Fibroblast of skin of abdomen (primary cell): ENCODE data around the gene PPP4R4. TPM values are rescaled to one million over a fixed set of nuclear protein-coding genes. Genes with fewer than 3 reads are reported as not detected.

Experiments used
- DNase-seq: peaks from one replicate; pipeline ENCODE4 v3.0.0-alpha.2; 2013
- polyA plus RNA-seq, 2 experiments: library from polyadenylated mRNA; unstranded; fragments of 120-200 nt; gene quantifications; one replicate each; pipeline ENCODE4 v1.2.1, GENCODE V29; 2013; ENCODE audit not compliant: insufficient read length in 2 of 2

Gene PPP4R4
- polyA plus RNA-seq (2013, experiment 1 of 2; ENCODE audit: insufficient read length): 0.96 TPM
- polyA plus RNA-seq (2013, experiment 2 of 2; ENCODE audit: insufficient read length): 0.93 TPM

GRCh38 chr14:94173885-94174603 is at the start of gene PPP4R4:
TSS of gene PPP4R4 (plus strand) at chr14:94174322. CDS start at chr14:94174466, 144 bp downstream.
- DNase-seq: peak; percentile 88

- no peak for DNase-seq
Observed at GRCh38 chr14:94124582-94125377, 49.3 kb upstream of the PPP4R4 start.

GRCh38 chr14:94125659-94126418 is 48.3 kb upstream of the PPP4R4 start:
- DNase-seq: no peak

- no peak for DNase-seq
Observed at GRCh38 chr14:94126419-94126677, 47.8 kb upstream of the PPP4R4 start.

- DNase-seq: no peak
Observed at GRCh38 chr14:94126800-94127199, 47.3 kb upstream of the PPP4R4 start.

- DNase-seq: no peak
Observed at GRCh38 chr14:94127330-94127729, 46.8 kb upstream of the PPP4R4 start.

GRCh38 chr14:94128216-94128839 is 45.8 kb upstream of the PPP4R4 start:
- no peak for DNase-seq

- peak; percentile 86 for DNase-seq
Observed at GRCh38 chr14:94129111-94129757, 44.9 kb upstream of the PPP4R4 start, which contains the start of gene IFI27L2. TSS of gene IFI27L2 (minus strand) at chr14:94129604. CDS start at chr14:94129564, 40 bp downstream.

- peak; percentile 49 for DNase-seq
Observed at GRCh38 chr14:94129758-94130414, 44.2 kb upstream of the PPP4R4 start.

GRCh38 chr14:94132285-94132887 is 41.7 kb upstream of the PPP4R4 start:
- DNase-seq: peak; percentile 65

GRCh38 chr14:94135476-94135875 is 38.6 kb upstream of the PPP4R4 start:
- no peak for DNase-seq

- DNase-seq: peak; percentile 78
Observed at GRCh38 chr14:94136575-94137331, 37.4 kb upstream of the PPP4R4 start.

GRCh38 chr14:94138251-94138650 is 35.9 kb upstream of the PPP4R4 start:
- no peak for DNase-seq

- no peak for DNase-seq
Observed at GRCh38 chr14:94139006-94139405, 35.1 kb upstream of the PPP4R4 start.

- no peak for DNase-seq
Observed at GRCh38 chr14:94139421-94139820, 34.7 kb upstream of the PPP4R4 start.

GRCh38 chr14:94142247-94142646 is 31.9 kb upstream of the PPP4R4 start:
- no peak for DNase-seq

- no peak for DNase-seq
Observed at GRCh38 chr14:94142836-94143235, 31.3 kb upstream of the PPP4R4 start.

GRCh38 chr14:94143239-94143638 is 30.9 kb upstream of the PPP4R4 start:
- DNase-seq: no peak

GRCh38 chr14:94143711-94144110 is 30.4 kb upstream of the PPP4R4 start:
- DNase-seq: no peak

- DNase-seq: no peak
Observed at GRCh38 chr14:94144765-94145164, 29.4 kb upstream of the PPP4R4 start.
